Fibroblast of the aortic adventitia (primary cell): ENCODE measurements around the gene GRK6. TPM values are rescaled to one million over a fixed set of nuclear protein-coding genes. Genes with fewer than 3 reads are reported as not detected.

ENCODE experiments used
- DNase-seq: peaks from one replicate; pipeline ENCODE4 v3.0.0-alpha.2; 2010; ENCODE audit warnings: low read depth
- H3K4me3 ChIP-seq: 2 replicates; pipeline ENCODE4 v1.5.1; 2011; ENCODE audit warnings: low read depth, mild to moderate bottlenecking, control low read depth, low read length, moderate library complexity
- total RNA-seq: library from RNA; depleted of rRNA; stranded (reverse); fragments of >200 nt; gene quantifications from 2 replicates; pipeline ENCODE4 v1.2.3, GENCODE V29; 2012; ENCODE audit warnings: low replicate concordance
- TF ChIP-seq, protein P1 (sequence below): IDR thresholded peaks from 2 replicates; pipeline ENCODE4 v1.5.1; 2011; ENCODE audit warnings: mild to moderate bottlenecking, low read length, control low read depth, inconsistent platforms; ENCODE audit not compliant: insufficient read depth

GRK6 gene
- total RNA-seq, 1 donor: 15.7 TPM

DNA sequence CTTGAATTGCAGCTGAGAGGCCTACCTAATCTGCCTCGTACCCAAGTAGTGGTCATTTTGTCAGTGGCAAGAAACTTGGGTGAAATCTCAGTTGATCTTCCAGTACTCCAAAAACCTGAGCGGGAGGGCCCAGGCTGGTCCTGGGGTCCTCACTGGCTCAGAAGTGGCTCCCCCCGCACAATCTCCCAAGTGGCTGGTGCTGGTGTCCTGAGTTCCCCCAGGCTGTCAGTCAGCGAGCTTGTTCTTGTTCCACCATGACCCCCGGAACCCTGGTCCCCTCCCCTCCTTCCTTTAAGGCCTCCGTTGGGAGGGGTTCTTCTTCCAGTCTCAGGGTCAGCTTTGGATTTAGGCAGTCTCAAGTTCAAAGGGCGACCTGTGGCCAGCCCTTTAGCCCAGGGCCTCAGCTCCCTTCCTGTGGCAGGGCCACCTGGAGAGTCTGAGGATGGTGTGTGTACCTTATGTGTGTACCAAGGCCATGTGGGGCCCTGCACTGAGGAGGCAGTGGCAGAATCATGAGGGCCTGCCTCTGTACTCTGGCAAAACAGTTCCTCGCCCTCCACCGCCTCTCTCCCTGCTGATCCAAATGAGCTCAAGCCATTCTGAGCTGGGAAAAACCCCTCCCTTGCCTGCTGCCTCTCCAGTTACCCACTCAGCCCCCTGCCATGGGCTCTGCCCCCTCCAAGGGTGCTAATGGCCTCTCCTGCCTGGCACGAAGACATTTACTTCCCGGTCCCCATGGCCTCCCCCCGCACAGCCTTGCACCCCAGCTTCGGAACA lies 51.4 kb downstream of the GRK6 start:
- TF ChIP-seq, protein P1, sequence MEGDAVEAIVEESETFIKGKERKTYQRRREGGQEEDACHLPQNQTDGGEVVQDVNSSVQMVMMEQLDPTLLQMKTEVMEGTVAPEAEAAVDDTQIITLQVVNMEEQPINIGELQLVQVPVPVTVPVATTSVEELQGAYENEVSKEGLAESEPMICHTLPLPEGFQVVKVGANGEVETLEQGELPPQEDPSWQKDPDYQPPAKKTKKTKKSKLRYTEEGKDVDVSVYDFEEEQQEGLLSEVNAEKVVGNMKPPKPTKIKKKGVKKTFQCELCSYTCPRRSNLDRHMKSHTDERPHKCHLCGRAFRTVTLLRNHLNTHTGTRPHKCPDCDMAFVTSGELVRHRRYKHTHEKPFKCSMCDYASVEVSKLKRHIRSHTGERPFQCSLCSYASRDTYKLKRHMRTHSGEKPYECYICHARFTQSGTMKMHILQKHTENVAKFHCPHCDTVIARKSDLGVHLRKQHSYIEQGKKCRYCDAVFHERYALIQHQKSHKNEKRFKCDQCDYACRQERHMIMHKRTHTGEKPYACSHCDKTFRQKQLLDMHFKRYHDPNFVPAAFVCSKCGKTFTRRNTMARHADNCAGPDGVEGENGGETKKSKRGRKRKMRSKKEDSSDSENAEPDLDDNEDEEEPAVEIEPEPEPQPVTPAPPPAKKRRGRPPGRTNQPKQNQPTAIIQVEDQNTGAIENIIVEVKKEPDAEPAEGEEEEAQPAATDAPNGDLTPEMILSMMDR: no peak
- no peak overlapping the region for H3K4me3 ChIP-seq
- no peak for DNase-seq

DNA sequence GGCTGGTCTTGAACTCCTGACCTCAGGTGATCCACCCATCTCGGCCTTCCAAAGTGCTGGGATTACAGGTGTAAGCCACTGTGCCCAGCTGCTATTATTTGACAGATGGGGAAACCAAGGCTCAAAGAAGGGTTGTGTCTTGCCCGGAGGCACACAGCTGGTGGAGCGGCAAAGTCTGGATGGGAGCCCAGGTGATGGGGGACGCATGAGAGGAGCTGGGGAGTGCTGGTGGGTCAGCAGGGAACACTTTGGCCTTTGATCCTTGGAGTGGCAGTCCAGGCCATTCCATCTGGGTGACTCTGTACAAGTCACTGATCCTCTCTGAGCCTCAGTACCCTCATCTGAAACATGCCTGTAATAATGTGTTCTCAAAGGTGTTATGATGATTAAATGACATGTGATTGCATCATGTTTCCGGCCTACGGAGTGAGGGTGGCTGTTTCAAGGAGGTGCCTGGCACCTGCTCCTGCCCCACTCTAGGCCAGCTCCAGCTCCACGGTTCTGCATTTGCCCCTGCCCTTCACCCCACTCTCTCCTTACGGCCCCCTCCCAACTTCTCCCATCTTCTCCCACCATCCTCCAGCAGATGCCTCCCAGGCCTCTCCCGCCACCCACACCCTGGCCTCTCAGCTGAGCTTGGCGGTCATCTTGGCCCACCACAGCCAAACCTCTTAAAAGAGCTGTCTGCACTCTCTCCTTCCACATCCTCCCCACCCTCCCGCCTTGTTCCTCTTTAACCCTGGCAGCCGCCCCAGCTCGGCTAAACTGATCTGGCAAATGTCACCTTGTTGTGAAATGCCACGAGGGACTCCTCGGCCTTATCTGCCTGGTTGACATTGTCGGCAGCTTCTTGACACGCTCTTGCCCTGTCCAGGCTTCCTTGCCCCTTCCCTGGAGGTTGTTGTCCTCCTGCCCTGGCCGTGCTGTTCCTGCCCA lies 52.5 kb downstream of the GRK6 start:
- TF ChIP-seq, protein P1: no peak
- H3K4me3 ChIP-seq: no peak overlapping the region
- peak; percentile 91 for DNase-seq

DNA sequence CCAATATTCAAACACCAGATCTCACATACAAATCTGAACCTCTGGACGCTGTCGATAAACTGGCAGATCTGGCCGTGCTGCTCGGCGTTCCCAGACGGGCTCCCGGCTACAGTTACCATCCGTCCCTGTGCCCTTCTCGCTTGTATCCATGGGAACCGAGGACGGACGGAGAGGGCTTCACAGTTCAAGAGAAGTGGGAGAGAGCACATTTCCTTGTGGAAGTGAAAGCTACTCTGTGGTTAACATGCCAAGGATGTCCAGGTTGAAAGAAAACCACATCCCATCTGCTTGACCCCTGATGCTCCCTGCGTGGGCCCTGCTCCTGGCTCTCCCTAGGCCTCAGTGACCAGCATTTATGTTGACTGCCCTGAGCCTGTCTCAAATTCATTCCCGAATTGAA lies 53.3 kb downstream of the GRK6 start:
- peak; percentile 53 for DNase-seq
- TF ChIP-seq, protein P1: no peak
- H3K4me3 ChIP-seq: no peak overlapping the region

DNA sequence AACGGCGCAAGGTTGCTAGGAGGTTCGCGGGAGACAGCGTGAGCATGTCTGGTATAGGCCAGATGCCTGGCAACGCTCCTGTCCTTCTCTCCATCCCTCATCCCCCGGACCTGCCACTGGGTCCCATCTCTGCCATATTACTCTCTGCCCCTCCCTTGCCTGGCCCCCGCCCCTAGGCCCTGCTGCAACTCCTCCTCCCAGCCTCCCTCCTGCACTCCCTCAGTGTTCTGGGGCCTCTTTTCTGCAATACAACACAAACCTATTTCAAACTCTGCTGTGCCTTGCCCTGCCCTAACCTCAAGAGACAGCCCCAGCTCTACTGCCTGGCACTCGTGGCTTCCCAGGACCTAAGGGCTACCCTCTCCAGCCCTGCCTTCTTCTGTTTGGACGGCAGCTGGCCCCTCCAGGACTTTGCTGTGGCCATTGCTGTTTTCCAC lies 55.9 kb downstream of the GRK6 start:
- TF ChIP-seq, protein P1: no peak
- no peak overlapping the region for H3K4me3 ChIP-seq
- DNase-seq: peak; percentile 20

DNA sequence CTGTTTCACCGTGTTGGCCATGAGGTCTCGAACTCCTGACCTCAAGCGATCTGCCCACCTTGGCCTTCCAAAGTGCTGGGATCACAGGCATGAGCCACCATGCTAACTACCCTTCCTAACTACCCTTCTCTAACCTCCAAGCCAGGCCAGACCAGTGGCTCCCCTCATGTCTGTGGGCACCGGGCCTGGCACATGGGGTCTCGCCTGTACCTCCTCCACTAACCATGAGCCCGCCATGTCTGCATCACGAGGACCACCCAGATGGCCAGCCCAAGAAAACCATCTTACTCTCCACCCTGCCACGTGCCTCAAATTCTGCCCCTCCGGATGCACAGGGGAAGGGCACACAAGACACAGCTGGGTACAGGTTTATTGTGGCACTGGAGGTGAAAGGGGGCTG lies 56.6 kb downstream of the GRK6 start:
- TF ChIP-seq, protein P1: no peak

DNA sequence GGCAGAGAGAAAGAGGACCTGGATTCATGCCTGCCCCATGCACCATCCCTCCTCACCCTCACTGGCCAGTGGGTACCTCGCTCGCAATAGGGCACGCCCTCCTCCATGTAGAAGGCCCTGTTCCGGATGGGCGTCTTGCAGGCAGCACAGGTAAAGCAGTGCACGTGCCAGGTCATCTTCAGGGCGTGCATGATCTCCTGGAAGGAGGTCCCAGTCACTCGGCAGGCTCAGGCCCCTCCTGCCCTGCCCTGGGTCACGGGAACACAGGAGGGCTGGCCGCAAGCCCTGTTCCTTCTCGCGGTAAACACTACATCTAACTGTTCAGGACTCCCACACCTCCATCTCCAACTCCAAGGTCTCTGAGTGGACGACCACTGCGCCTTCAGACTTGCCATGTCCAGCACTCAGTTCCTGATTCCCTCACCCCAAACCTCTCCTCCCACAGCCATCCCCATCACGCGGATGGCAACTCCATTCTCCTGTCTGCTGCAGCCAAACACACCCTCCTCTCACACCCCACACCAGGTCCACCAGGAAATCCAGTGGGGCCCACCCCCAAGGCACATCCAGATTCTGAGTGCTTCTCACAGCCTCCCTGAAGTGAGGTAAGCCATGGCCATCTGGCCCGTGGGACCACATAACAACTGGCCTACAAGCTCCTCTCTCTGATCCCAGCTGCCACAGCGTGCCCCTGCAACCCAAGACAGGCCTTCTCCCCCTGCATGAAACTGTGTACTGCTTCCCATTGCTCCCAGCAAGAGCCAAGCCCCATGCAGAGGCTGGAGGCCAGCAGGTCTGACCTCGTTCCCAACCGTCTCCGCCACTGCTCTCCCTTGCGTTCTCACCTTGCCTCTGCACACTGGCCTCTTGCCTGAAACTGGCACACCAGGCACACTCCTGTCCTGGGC lies 57.8 kb downstream of the GRK6 start:
- H3K4me3 ChIP-seq: no peak overlapping the region
- DNase-seq: no peak
- TF ChIP-seq, protein P1: no peak

More for the DNA sequence above, 56.6 kb downstream of the GRK6 start:
- DNase-seq: no peak
- H3K4me3 ChIP-seq: no peak overlapping the region
